Panc1 (cell line): Measurements from ENCODE around the gene KIAA0232. TPM values are rescaled to one million over a fixed set of nuclear protein-coding genes. Genes with fewer than 3 reads are reported as not detected.
"Not testable (repeated sequence)": the region's sequence is repeated elsewhere in the genome, so short reads cannot be mapped to it uniquely, and the experiment has no call there.

ENCODE experiments used
- ATAC-seq: fragments of 200-7000 bp; cut with Tn5 transposase; 2 replicates; pipeline ENCODE4 v1.9.1; 2020; ENCODE audit warnings: mild to moderate bottlenecking, moderate library complexity
- BruUV-seq: library from RNA; stranded (reverse); fragments of 400-500 nt; replicated peaks from 2 replicates; lab custom pipeline; 2021; lab: Mats Ljungman, UMichigan
- CTCF ChIA-PET: fragments of 300-600 bp; sonication (Branson Sonifier 250); formaldehyde crosslinking; loops from one replicate; lab custom pipeline; 2022; ENCODE audit warnings: antibody characterized with exemption; lab: Charles Lee
- POLR2A ChIA-PET: fragments of 300-600 bp; sonication (Branson Sonifier 250); formaldehyde crosslinking; loops from one replicate; lab custom pipeline; 2022; ENCODE audit warnings: antibody characterized with exemption; lab: Charles Lee
- DNase-seq: peaks from one replicate; pipeline ENCODE4 v3.0.0-alpha.2; 2010; ENCODE audit warnings: low read depth, low spot score
- H3K27ac ChIP-seq: 2 replicates; pipeline ENCODE4 v1.5.1; 2011; ENCODE audit warnings: mild to moderate bottlenecking, low read length, inconsistent platforms
- H3K27me3 ChIP-seq: fragments of 200-500 bp; sonication (Bioruptor generic); 2 replicates; pipeline ENCODE4 v1.6.0; 2014; ENCODE audit warnings: low read length, inconsistent platforms; ENCODE audit not compliant: control insufficient read depth, insufficient read depth
- H3K36me3 ChIP-seq: fragments of 200-500 bp; sonication (Bioruptor generic); 2 replicates; pipeline ENCODE4 v1.5.1; 2014; ENCODE audit warnings: inconsistent platforms, mild to moderate bottlenecking, low read length, moderate library complexity; ENCODE audit not compliant: control insufficient read depth, insufficient read depth
- H3K4me1 ChIP-seq: 2 replicates; pipeline ENCODE4 v1.5.1; 2011; ENCODE audit warnings: inconsistent platforms, mild to moderate bottlenecking, low read length, moderate library complexity; ENCODE audit not compliant: control insufficient read depth, insufficient read depth
- H3K4me3 ChIP-seq, 2 experiments: 2 replicates each; pipeline ENCODE4 v1.5.1; 2011 to 2012; ENCODE audit warnings: low read depth in 2 of 2, low read length in 2 of 2, mild to moderate bottlenecking in 2 of 2, inconsistent platforms in 1 of 2, moderate library complexity in 1 of 2
- H3K9me3 ChIP-seq: fragments of 200-500 bp; sonication (Bioruptor generic); 2 replicates; pipeline ENCODE4 v1.5.1; 2014; ENCODE audit warnings: low read depth, mild to moderate bottlenecking, inconsistent platforms, low read length, moderate library complexity; ENCODE audit not compliant: control insufficient read depth, insufficient read depth
- POLR2AphosphoS5 ChIP-seq: IDR thresholded peaks from 2 replicates; pipeline ENCODE4 v1.6.1; 2012; ENCODE audit warnings: mild to moderate bottlenecking, low read depth, low read length, moderate library complexity
- REST ChIP-seq, 2 experiments: IDR thresholded peaks; 2 replicates each; pipeline ENCODE4 v1.6.1; 2011 to 2012; ENCODE audit warnings: low read depth in 2 of 2, control low read depth in 1 of 2, low read length in 1 of 2, mild to moderate bottlenecking in 1 of 2, moderate library complexity in 1 of 2; ENCODE audit not compliant: insufficient read depth in 1 of 2
- SIN3A ChIP-seq: IDR thresholded peaks from 2 replicates; pipeline ENCODE4 v1.6.1; 2012; ENCODE audit warnings: low read depth, mild to moderate bottlenecking, low read length, moderate library complexity, borderline replicate concordance; ENCODE audit not compliant: insufficient read depth
- TCF7L2 ChIP-seq: IDR thresholded peaks from 2 replicates; pipeline ENCODE4 v1.6.1; 2011; ENCODE audit warnings: mild to moderate bottlenecking, low read depth, low read length, inconsistent platforms
- in situ Hi-C: cut with HindIII; loops from 2 replicates; pipeline ENCODE4 v1.10.0; 2016; ENCODE audit warnings: low sequenced_read_pairs, low pct_unique_long_range_greater_than_20kb
- intact Hi-C: fragments of 100-400 bp; cut with micrococcal nuclease; formaldehyde crosslinking; loops from one replicate; pipeline ENCODE4 v1.10.0; 2022; ENCODE audit not compliant: unreplicated experiment
- total RNA-seq: library from RNA; stranded (reverse); gene quantifications from one replicate; pipeline ENCODE4 v1.2.1, GENCODE V29; 2021; ENCODE audit not compliant: unreplicated experiment
- TF ChIP-seq, protein P1 (sequence below): fragments of 450-650 bp; IDR thresholded peaks from 2 replicates; pipeline ENCODE4 v1.5.1; 2017; ENCODE audit warnings: mild to moderate bottlenecking

The KIAA0232 gene
- total RNA-seq, 1 experiment from 2014 or later, result 20.2 TPM

DNA sequence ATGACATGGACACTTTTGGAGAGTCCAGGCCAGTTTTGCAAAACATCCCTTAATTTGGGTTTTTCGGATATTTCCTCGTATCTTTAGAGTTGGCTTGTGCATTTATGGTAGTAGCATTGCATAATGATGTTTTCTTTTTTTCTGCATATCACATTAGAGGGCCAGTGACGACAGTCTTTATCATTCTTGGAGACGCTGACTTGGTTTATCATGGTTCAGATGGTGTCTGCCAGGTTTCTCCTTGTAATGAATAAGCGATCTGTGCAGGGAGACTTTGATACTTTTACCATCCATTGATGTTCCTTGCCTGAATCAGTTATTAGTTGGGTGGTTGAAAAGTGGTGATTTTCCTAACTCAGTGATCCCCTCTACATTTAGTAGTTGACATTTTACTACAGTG lies 46.6 kb downstream of the KIAA0232 start:
- H3K9me3 ChIP-seq, result no peaks in the 10 kb centered on the region
- intact Hi-C loops (no loop called here), in situ Hi-C loops (no loop called here)
- H3K27ac ChIP-seq, result no peak overlapping the region
- no peaks in the 10 kb centered on the region; the same call in none of the 2 replicates for H3K36me3 ChIP-seq
- TF ChIP-seq SIN3A, result no peak
- H3K4me1 ChIP-seq, result no peaks in the 10 kb centered on the region
- no peaks in the 10 kb centered on the region for H3K27me3 ChIP-seq
- DNase-seq (no peak), ATAC-seq (no peak)
- CTCF ChIA-PET, result no interaction called here
- no TSS peak for BruUV-seq
- H3K4me3 ChIP-seq, result no peak overlapping the region
- POLR2A ChIA-PET, result no interaction called here

GRCh38 chr4:6834867-6835266 lies 52.3 kb downstream of the KIAA0232 start:
- POLR2A ChIA-PET, result no interaction called here
- intact Hi-C loops (no loop called here), in situ Hi-C loops (no loop called here)
- H3K4me1 ChIP-seq, result no peaks in the 10 kb centered on the region
- H3K4me3 ChIP-seq, result no peak overlapping the region
- no peaks in the 10 kb centered on the region for H3K27me3 ChIP-seq
- peak; percentile 7 for DNase-seq
- H3K9me3 ChIP-seq, result no peaks in the 10 kb centered on the region
- TF ChIP-seq REST (IDR thresholded peaks at IDR 0.05; ENCODE audit: insufficient read depth in 1 of 2, low read depth in 2 of 2, low read length in 1 of 2), result no peak
- no peak for TF ChIP-seq POLR2AphosphoS5
- TF ChIP-seq, protein P1, sequence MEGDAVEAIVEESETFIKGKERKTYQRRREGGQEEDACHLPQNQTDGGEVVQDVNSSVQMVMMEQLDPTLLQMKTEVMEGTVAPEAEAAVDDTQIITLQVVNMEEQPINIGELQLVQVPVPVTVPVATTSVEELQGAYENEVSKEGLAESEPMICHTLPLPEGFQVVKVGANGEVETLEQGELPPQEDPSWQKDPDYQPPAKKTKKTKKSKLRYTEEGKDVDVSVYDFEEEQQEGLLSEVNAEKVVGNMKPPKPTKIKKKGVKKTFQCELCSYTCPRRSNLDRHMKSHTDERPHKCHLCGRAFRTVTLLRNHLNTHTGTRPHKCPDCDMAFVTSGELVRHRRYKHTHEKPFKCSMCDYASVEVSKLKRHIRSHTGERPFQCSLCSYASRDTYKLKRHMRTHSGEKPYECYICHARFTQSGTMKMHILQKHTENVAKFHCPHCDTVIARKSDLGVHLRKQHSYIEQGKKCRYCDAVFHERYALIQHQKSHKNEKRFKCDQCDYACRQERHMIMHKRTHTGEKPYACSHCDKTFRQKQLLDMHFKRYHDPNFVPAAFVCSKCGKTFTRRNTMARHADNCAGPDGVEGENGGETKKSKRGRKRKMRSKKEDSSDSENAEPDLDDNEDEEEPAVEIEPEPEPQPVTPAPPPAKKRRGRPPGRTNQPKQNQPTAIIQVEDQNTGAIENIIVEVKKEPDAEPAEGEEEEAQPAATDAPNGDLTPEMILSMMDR, result no peak
- TF ChIP-seq SIN3A, result no peak
- TF ChIP-seq TCF7L2, result no peak
- no peaks in the 10 kb centered on the region; the same call in 1 of the 2 replicates for H3K36me3 ChIP-seq
- H3K27ac ChIP-seq, result no peak overlapping the region
- no peak for ATAC-seq
- CTCF ChIA-PET, result interaction anchor here (0.6 kb wide), 1 partner anchor 117 kb away, joined by 9 read pairs; no protein-coding TSS in a partner anchor
- TSS peak; percentile 22 for BruUV-seq

GRCh38 chr4:6835616-6836015 lies 53.1 kb downstream of the KIAA0232 start:
- H3K27me3 ChIP-seq, H3K4me1 ChIP-seq, ATAC-seq, H3K9me3 ChIP-seq, BruUV-seq, H3K36me3 ChIP-seq, POLR2A ChIA-PET, DNase-seq, H3K27ac ChIP-seq, intact Hi-C loops, CTCF ChIA-PET, H3K4me3 ChIP-seq, in situ Hi-C loops: not testable (repeated sequence)

- H3K36me3 ChIP-seq, DNase-seq, H3K4me3 ChIP-seq, H3K27ac ChIP-seq, in situ Hi-C loops, ATAC-seq, H3K4me1 ChIP-seq, POLR2A ChIA-PET, CTCF ChIA-PET, intact Hi-C loops, H3K9me3 ChIP-seq, H3K27me3 ChIP-seq, BruUV-seq: not testable (repeated sequence)
Observed at GRCh38 chr4:6837106-6837505, 54.6 kb downstream of the KIAA0232 start.
